HL-60 (cell line): Measurements from ENCODE around the gene NEK7.

Experiments used
- GABPA ChIP-seq: IDR thresholded peaks from 2 replicates; pipeline ENCODE4 v1.6.1; 2012; ENCODE audit warnings: low read depth
- SPI1 ChIP-seq: IDR thresholded peaks from 2 replicates; pipeline ENCODE4 v1.6.1; 2012; ENCODE audit warnings: low read depth, mild to moderate bottlenecking, borderline replicate concordance
- TF ChIP-seq, protein P1 (sequence below): IDR thresholded peaks from one replicate; pipeline ENCODE4 v1.5.1; 2011; ENCODE audit warnings: low read length, control low read depth, inconsistent platforms; ENCODE audit not compliant: insufficient read depth
- TF ChIP-seq, protein P2 (sequence below): IDR thresholded peaks from 2 replicates; pipeline ENCODE4 v1.6.1; 2012; ENCODE audit warnings: low read depth; ENCODE audit not compliant: insufficient replicate concordance

DNA sequence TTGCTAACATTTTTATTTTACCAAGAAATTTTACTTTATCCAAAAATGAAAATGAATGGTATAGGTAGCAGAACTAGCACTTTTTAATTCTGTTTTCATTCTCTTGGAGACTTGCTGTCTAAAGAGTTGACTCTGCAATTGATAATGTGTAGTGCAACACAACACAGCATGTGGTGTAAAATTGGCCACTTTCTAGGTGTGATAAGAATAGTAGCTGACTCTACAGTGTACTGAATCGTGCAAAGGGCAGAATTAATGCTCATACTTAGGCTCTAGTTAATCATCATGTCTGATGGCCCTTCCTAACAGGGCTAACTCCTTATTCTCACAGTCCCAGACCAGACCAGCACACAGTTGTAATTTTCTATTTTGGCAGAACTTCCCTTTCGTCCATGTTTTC, 140.5 kb downstream of the NEK7 start:
- TF ChIP-seq, protein P1, sequence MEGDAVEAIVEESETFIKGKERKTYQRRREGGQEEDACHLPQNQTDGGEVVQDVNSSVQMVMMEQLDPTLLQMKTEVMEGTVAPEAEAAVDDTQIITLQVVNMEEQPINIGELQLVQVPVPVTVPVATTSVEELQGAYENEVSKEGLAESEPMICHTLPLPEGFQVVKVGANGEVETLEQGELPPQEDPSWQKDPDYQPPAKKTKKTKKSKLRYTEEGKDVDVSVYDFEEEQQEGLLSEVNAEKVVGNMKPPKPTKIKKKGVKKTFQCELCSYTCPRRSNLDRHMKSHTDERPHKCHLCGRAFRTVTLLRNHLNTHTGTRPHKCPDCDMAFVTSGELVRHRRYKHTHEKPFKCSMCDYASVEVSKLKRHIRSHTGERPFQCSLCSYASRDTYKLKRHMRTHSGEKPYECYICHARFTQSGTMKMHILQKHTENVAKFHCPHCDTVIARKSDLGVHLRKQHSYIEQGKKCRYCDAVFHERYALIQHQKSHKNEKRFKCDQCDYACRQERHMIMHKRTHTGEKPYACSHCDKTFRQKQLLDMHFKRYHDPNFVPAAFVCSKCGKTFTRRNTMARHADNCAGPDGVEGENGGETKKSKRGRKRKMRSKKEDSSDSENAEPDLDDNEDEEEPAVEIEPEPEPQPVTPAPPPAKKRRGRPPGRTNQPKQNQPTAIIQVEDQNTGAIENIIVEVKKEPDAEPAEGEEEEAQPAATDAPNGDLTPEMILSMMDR = no peak
- TF ChIP-seq GABPA = no peak
- TF ChIP-seq SPI1 = no peak
- TF ChIP-seq, protein P2, sequence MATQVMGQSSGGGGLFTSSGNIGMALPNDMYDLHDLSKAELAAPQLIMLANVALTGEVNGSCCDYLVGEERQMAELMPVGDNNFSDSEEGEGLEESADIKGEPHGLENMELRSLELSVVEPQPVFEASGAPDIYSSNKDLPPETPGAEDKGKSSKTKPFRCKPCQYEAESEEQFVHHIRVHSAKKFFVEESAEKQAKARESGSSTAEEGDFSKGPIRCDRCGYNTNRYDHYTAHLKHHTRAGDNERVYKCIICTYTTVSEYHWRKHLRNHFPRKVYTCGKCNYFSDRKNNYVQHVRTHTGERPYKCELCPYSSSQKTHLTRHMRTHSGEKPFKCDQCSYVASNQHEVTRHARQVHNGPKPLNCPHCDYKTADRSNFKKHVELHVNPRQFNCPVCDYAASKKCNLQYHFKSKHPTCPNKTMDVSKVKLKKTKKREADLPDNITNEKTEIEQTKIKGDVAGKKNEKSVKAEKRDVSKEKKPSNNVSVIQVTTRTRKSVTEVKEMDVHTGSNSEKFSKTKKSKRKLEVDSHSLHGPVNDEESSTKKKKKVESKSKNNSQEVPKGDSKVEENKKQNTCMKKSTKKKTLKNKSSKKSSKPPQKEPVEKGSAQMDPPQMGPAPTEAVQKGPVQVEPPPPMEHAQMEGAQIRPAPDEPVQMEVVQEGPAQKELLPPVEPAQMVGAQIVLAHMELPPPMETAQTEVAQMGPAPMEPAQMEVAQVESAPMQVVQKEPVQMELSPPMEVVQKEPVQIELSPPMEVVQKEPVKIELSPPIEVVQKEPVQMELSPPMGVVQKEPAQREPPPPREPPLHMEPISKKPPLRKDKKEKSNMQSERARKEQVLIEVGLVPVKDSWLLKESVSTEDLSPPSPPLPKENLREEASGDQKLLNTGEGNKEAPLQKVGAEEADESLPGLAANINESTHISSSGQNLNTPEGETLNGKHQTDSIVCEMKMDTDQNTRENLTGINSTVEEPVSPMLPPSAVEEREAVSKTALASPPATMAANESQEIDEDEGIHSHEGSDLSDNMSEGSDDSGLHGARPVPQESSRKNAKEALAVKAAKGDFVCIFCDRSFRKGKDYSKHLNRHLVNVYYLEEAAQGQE = no peak
